C4-2B (cell line): Measurements from ENCODE around the gene PLAGL1.

Experiments
- CTCF ChIP-seq: fragments of 450-650 bp; conservative IDR thresholded peaks from 2 replicates; pipeline ENCODE4 v1.5.1; 2017; ENCODE audit warnings: mild to moderate bottlenecking
- ZFX ChIP-seq: fragments of 450-650 bp; IDR thresholded peaks from 2 replicates; pipeline ENCODE4 v1.6.1; 2017

DNA sequence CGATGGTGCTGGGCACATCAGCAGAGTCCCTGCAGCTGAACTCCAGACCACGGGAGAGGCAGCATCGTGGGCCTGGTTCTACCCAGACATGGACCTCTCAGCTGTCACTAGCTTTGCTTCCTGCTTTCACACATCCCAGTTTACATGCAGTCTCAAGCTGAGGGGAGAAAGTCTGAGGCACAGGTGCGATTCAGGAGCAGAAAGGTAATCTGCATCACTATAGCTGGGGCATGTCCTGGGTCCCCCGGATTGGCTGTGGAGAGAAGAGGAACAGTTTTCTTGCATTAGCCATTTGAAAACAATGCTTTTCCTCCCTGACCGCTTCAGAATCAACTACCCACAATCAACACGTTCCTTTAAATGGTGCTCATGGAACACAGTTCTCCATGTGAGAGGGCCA lies 59.9 kb downstream of the PLAGL1 start:
- TF ChIP-seq CTCF (no peak), ZFX (no peak)
